Stimulated activated CD8-positive, alpha-beta memory T cell treated with anti-CD3 and anti-CD28 coated beads, Interleukin-7, amount 100 ng/mL, for 24 hours (primary cell): ENCODE measurements around the gene TTBK2.

ENCODE experiments used
- DNase-seq: peaks from one replicate; pipeline ENCODE4 v3.0.0-alpha.2; 2020; ENCODE audit warnings: low read depth

The TTBK2 gene

GRCh38 chr15:42760759-42761158 is 159.8 kb downstream of the TTBK2 start:
- no peak for DNase-seq

GRCh38 chr15:42759093-42759492 is 161.5 kb downstream of the TTBK2 start:
- no peak for DNase-seq

GRCh38 chr15:42750306-42750705 is 170.3 kb downstream of the TTBK2 start:
- no peak for DNase-seq

- DNase-seq, result no peak
Observed at GRCh38 chr15:42749266-42749665, 171.3 kb downstream of the TTBK2 start.

GRCh38 chr15:42744195-42744594 is 176.4 kb downstream of the TTBK2 start:
- no peak for DNase-seq

- no peak for DNase-seq
Observed at GRCh38 chr15:42742149-42742548, 178.4 kb downstream of the TTBK2 start.

GRCh38 chr15:42741710-42742109 is 178.9 kb downstream of the TTBK2 start:
- DNase-seq, result no peak

GRCh38 chr15:42737529-42738328 is 182.8 kb downstream of the TTBK2 start:
- no peak for DNase-seq

GRCh38 chr15:42736793-42737528 is 183.6 kb downstream of the TTBK2 start, which contains the start of gene CDAN1:
TSS of gene CDAN1 (minus strand) at chr15:42737128. CDS start at chr15:42737102, 26 bp downstream.
- peak; percentile 81 for DNase-seq

GRCh38 chr15:42736178-42736792 is 184.3 kb downstream of the TTBK2 start:
- DNase-seq, result no peak

GRCh38 chr15:42735382-42736165 is 185.0 kb downstream of the TTBK2 start:
- no peak for DNase-seq

GRCh38 chr15:42734076-42734672 is 186.4 kb downstream of the TTBK2 start:
- DNase-seq, result no peak

- no peak for DNase-seq
Observed at GRCh38 chr15:42733027-42733426, 187.6 kb downstream of the TTBK2 start.

- no peak for DNase-seq
Observed at GRCh38 chr15:42732095-42732827, 188.3 kb downstream of the TTBK2 start.

GRCh38 chr15:42731461-42731860 is 189.1 kb downstream of the TTBK2 start:
- no peak for DNase-seq

- no peak for DNase-seq
Observed at GRCh38 chr15:42730536-42730935, 190.0 kb downstream of the TTBK2 start.

GRCh38 chr15:42730135-42730534 is 190.4 kb downstream of the TTBK2 start:
- DNase-seq, result no peak

GRCh38 chr15:42729409-42729808 is 191.2 kb downstream of the TTBK2 start:
- DNase-seq, result no peak

- DNase-seq, result no peak
Observed at GRCh38 chr15:42728972-42729371, 191.6 kb downstream of the TTBK2 start.

GRCh38 chr15:42728560-42728959 is 192.0 kb downstream of the TTBK2 start:
- no peak for DNase-seq
